Neural cell (in vitro differentiated cells): ENCODE results near the gene PRR36. TPM values are rescaled to one million over a fixed set of nuclear protein-coding genes. Genes with fewer than 3 reads are reported as not detected.

ENCODE experiments used
- H2AFZ ChIP-seq: fragments of 200-600, 300-800 bp; sonication (generic), shearing (Covaris generic); 2 replicates; pipeline ENCODE4 v1.6.0; 2014; ENCODE audit warnings: low read depth, mild to moderate bottlenecking, antibody characterized with exemption, low read length, moderate library complexity
- H3F3A ChIP-seq: fragments of 200-600 bp; shearing (Covaris generic); 2 replicates; pipeline ENCODE4 v1.6.1; 2016; ENCODE audit warnings: mild to moderate bottlenecking, moderate library complexity, mixed read lengths, antibody characterized with exemption, low read length; ENCODE audit not compliant: insufficient read depth, poor library complexity, severe bottlenecking
- H3K27ac ChIP-seq: fragments of 200-600, 300-800 bp; sonication (generic), shearing (Covaris generic); 2 replicates; pipeline ENCODE4 v1.5.1; 2014; ENCODE audit warnings: mild to moderate bottlenecking, low read length, moderate library complexity
- H3K27me3 ChIP-seq: fragments of 300-800, 200-600 bp; sonication (generic), shearing (Covaris generic); 2 replicates; pipeline ENCODE4 v1.6.0; 2014; ENCODE audit warnings: mild to moderate bottlenecking, low read depth, low read length, moderate library complexity; ENCODE audit not compliant: insufficient read depth
- H3K36me3 ChIP-seq: fragments of 300-800, 200-600 bp; sonication (generic), shearing (Covaris generic); 2 replicates; pipeline ENCODE4 v1.5.1; 2014; ENCODE audit warnings: mild to moderate bottlenecking, antibody characterized with exemption, low read length, moderate library complexity; ENCODE audit not compliant: insufficient read depth
- H3K4me2 ChIP-seq: fragments of 300-800, 200-600 bp; sonication (generic), shearing (Covaris generic); 2 replicates; pipeline ENCODE4 v1.6.0; 2014; ENCODE audit warnings: mild to moderate bottlenecking, low read length
- H3K4me3 ChIP-seq: fragments of 300-800, 200-600 bp; sonication (generic), shearing (Covaris generic); 2 replicates; pipeline ENCODE4 v1.5.1; 2014; ENCODE audit warnings: mild to moderate bottlenecking, low read length, moderate library complexity
- H3K79me2 ChIP-seq: fragments of 200-600 bp; shearing (Covaris generic); replicated peaks from 2 replicates; pipeline ENCODE4 v1.6.0; 2014; ENCODE audit warnings: mild to moderate bottlenecking, low read length, moderate library complexity; ENCODE audit not compliant: insufficient read depth
- H3K9ac ChIP-seq: fragments of 300-800, 200-600 bp; sonication (generic), shearing (Covaris generic); 2 replicates; pipeline ENCODE4 v1.6.1; 2016; ENCODE audit warnings: mild to moderate bottlenecking, low read length, mixed read lengths
- H3K9me2 ChIP-seq: fragments of 200-600 bp; shearing (Covaris generic); 2 replicates; pipeline ENCODE4 v1.6.1; 2016; ENCODE audit warnings: mild to moderate bottlenecking, low read length, mixed read lengths; ENCODE audit not compliant: insufficient read depth
- H3K9me3 ChIP-seq: fragments of 200-600, 300-800 bp; sonication (generic), shearing (Covaris generic); 2 replicates; pipeline ENCODE4 v1.6.1; 2016; ENCODE audit warnings: mild to moderate bottlenecking, mixed run types, low read length, moderate library complexity, mixed read lengths
- H4K20me1 ChIP-seq: fragments of 200-600 bp; shearing (Covaris generic); 2 replicates; pipeline ENCODE4 v1.6.1; 2016; ENCODE audit warnings: mild to moderate bottlenecking, mixed run types; ENCODE audit not compliant: insufficient read depth
- CTCF ChIP-seq: fragments of 450-650 bp; IDR thresholded peaks from 2 replicates; pipeline ENCODE4 v1.5.1; 2014; ENCODE audit warnings: antibody characterized with exemption, mild to moderate bottlenecking, moderate library complexity; ENCODE audit not compliant: poor library complexity, severe bottlenecking
- EP300 ChIP-seq: fragments of 450-650 bp; conservative IDR thresholded peaks from 2 replicates; pipeline ENCODE4 v1.6.1; 2014; ENCODE audit warnings: antibody characterized with exemption, mild to moderate bottlenecking, moderate library complexity; ENCODE audit not compliant: poor library complexity, severe bottlenecking
- EZH2 ChIP-seq: fragments of 200-600, 300-800 bp; shearing (Covaris generic), sonication (generic); IDR thresholded peaks from 2 replicates; pipeline ENCODE4 v1.6.1; 2014; ENCODE audit warnings: antibody characterized with exemption, low read length, borderline replicate concordance, mild to moderate bottlenecking; ENCODE audit not compliant: insufficient read depth, poor library complexity, severe bottlenecking
- MXI1 ChIP-seq: fragments of 450-650 bp; conservative IDR thresholded peaks from 2 replicates; pipeline ENCODE4 v1.6.1; 2014; ENCODE audit warnings: antibody characterized with exemption, mild to moderate bottlenecking; ENCODE audit not compliant: poor library complexity, severe bottlenecking
- POLR2AphosphoS5 ChIP-seq: IDR thresholded peaks from 2 replicates; pipeline ENCODE4 v1.6.1; 2012
- RAD21 ChIP-seq: fragments of 450-650 bp; conservative IDR thresholded peaks from 2 replicates; pipeline ENCODE4 v1.6.1; 2014; ENCODE audit warnings: antibody characterized with exemption, mild to moderate bottlenecking, moderate library complexity
- REST ChIP-seq: IDR thresholded peaks from 2 replicates; pipeline ENCODE4 v1.6.1; 2012; ENCODE audit warnings: borderline replicate concordance
- SMC3 ChIP-seq: fragments of 450-650 bp; conservative IDR thresholded peaks from 2 replicates; pipeline ENCODE4 v1.6.1; 2014; ENCODE audit warnings: antibody characterized with exemption, mild to moderate bottlenecking, moderate library complexity; ENCODE audit not compliant: poor library complexity
- TAF1 ChIP-seq: IDR thresholded peaks from 2 replicates; pipeline ENCODE4 v1.6.1; 2012; ENCODE audit warnings: low read depth
- polyA plus RNA-seq: library from polyadenylated mRNA; depleted of rRNA; stranded (reverse); fragments of >200 nt; gene quantifications from 2 replicates; pipeline ENCODE4 v1.2.3, GENCODE V29; 2014

PRR36 gene
- polyA plus RNA-seq, 1 donor from 2014 or later = 2.5 TPM

GRCh38 chr19:7844405-7844804 lies 29.8 kb downstream of the PRR36 start:
- Histone ChIP-seq H3K9me2 (no peaks in the 10 kb centered on the region), H3K9ac (no peak overlapping the region), H2AFZ (no peak overlapping the region), H3K4me2 (no peak overlapping the region), H3K27ac (no peak overlapping the region), H3K27me3 (no peaks in the 10 kb centered on the region), H3K36me3 (no peaks in the 10 kb centered on the region), H4K20me1 (no peaks in the 10 kb centered on the region), H3K79me2 (peaks cover 2% of the 10 kb centered on the region), H3K9me3 (no peaks in the 10 kb centered on the region), H3F3A (no peaks in the 10 kb centered on the region), H3K4me3 (no peak overlapping the region)
- TF ChIP-seq EZH2 = no peak
- TF ChIP-seq MXI1 = no peak
- no peak for TF ChIP-seq REST
- no peak for TF ChIP-seq CTCF
- TF ChIP-seq EP300 = no peak
- TF ChIP-seq SMC3 = no peak
- no peak for TF ChIP-seq TAF1
- TF ChIP-seq POLR2AphosphoS5 = no peak
- no peak for TF ChIP-seq RAD21

GRCh38 chr19:7843521-7843920 lies 30.7 kb downstream of the PRR36 start:
- Histone ChIP-seq H3K9ac (no peak overlapping the region), H2AFZ (no peak overlapping the region), H4K20me1 (no peaks in the 10 kb centered on the region), H3K27me3 (no peaks in the 10 kb centered on the region), H3K4me2 (no peak overlapping the region), H3F3A (no peaks in the 10 kb centered on the region), H3K9me2 (no peaks in the 10 kb centered on the region), H3K4me3 (no peak overlapping the region), H3K36me3 (no peaks in the 10 kb centered on the region), H3K27ac (no peak overlapping the region), H3K9me3 (no peaks in the 10 kb centered on the region), H3K79me2 (peaks cover 2% of the 10 kb centered on the region)
- TF ChIP-seq EP300 = no peak
- TF ChIP-seq EZH2 = no peak
- no peak for TF ChIP-seq RAD21
- TF ChIP-seq POLR2AphosphoS5 = no peak
